HepG2 (cell line): Measurements from ENCODE around the gene TNRC18. TPM values are rescaled to one million over a fixed set of nuclear protein-coding genes. Genes with fewer than 3 reads are reported as not detected.
A peak's percentile ranks its signal among the peaks of the same experiment; 100 is the strongest.

Experiments
- BCL6 ChIP-seq: IDR thresholded peaks from 2 replicates; pipeline ENCODE4 v1.6.1; 2016; ENCODE audit warnings: missing genetic modification reagents, missing compliant biosample characterization
- CENPBD1 ChIP-seq: sonication (generic); formaldehyde crosslinking; IDR thresholded peaks from 2 replicates; pipeline ENCODE4 v1.8.0; 2022; ENCODE audit warnings: missing genetic modification reagents, low read depth, mild to moderate bottlenecking, borderline replicate concordance
- ERF ChIP-seq: IDR thresholded peaks from 2 replicates; pipeline ENCODE4 v1.6.1; 2018; ENCODE audit warnings: missing biosample characterization, missing genetic modification reagents
- FOSL2 ChIP-seq: sonication (generic); formaldehyde crosslinking; IDR thresholded peaks from 2 replicates; pipeline ENCODE4 v1.4.0; 2020; ENCODE audit warnings: missing genetic modification reagents
- HDAC1 ChIP-seq: sonication (generic); formaldehyde crosslinking; IDR thresholded peaks from 2 replicates; pipeline ENCODE4 v1.5.1; 2020; ENCODE audit warnings: mild to moderate bottlenecking, missing genetic modification reagents
- KDM3A ChIP-seq: IDR thresholded peaks from 2 replicates; pipeline ENCODE4 v1.6.1; 2018; ENCODE audit warnings: low read depth, missing compliant biosample characterization
- MATR3 ChIP-seq: sonication (generic); formaldehyde crosslinking; IDR thresholded peaks from 2 replicates; pipeline ENCODE4 v1.4.0; 2020; ENCODE audit warnings: missing genetic modification reagents
- MZF1 ChIP-seq: sonication (generic); formaldehyde crosslinking; IDR thresholded peaks from 2 replicates; pipeline ENCODE4 v1.8.1; 2023; ENCODE audit warnings: mild to moderate bottlenecking, missing genetic modification reagents, borderline replicate concordance
- SMAD3 ChIP-seq: sonication (generic); formaldehyde crosslinking; IDR thresholded peaks from 2 replicates; pipeline ENCODE4 v1.4.0; 2020; ENCODE audit warnings: missing genetic modification reagents
- SOX5 ChIP-seq: IDR thresholded peaks from 2 replicates; pipeline ENCODE4 v1.6.1; 2016; ENCODE audit warnings: borderline replicate concordance
- SPEN ChIP-seq: sonication (generic); formaldehyde crosslinking; IDR thresholded peaks from 2 replicates; pipeline ENCODE4 v1.5.1; 2020; ENCODE audit warnings: low read depth, mild to moderate bottlenecking, missing genetic modification reagents
- TBL1XR1 ChIP-seq: fragments of 150-350 bp; IDR thresholded peaks from 2 replicates; pipeline ENCODE4 v1.6.1; 2014; ENCODE audit warnings: borderline replicate concordance, low read length; ENCODE audit not compliant: partially characterized antibody
- TEAD3 ChIP-seq: optimal IDR thresholded peaks from 2 replicates; pipeline ENCODE3; 2016; ENCODE audit warnings: borderline replicate concordance
- TOPORS ChIP-seq: sonication (generic); formaldehyde crosslinking; IDR thresholded peaks from 2 replicates; pipeline ENCODE4 v1.8.0; 2023; ENCODE audit warnings: mild to moderate bottlenecking, missing genetic modification reagents
- TP53 ChIP-seq: sonication (generic); formaldehyde crosslinking; conservative IDR thresholded peaks from 2 replicates; pipeline ENCODE4 v1.4.0; 2020; ENCODE audit warnings: missing genetic modification reagents
- ZIK1 ChIP-seq: sonication (generic); formaldehyde crosslinking; IDR thresholded peaks from 2 replicates; pipeline ENCODE4 v1.5.0; 2020; ENCODE audit warnings: mild to moderate bottlenecking, low read depth, missing genetic modification reagents, borderline replicate concordance
- ZNF234 ChIP-seq: sonication (generic); formaldehyde crosslinking; conservative IDR thresholded peaks from 2 replicates; pipeline ENCODE4 v1.5.1; 2020; ENCODE audit warnings: mild to moderate bottlenecking, missing genetic modification reagents
- ZNF451 ChIP-seq: sonication (generic); formaldehyde crosslinking; IDR thresholded peaks from 2 replicates; pipeline ENCODE4 v1.5.0; 2020; ENCODE audit warnings: mild to moderate bottlenecking, missing genetic modification reagents
- ZNF530 ChIP-seq: sonication (generic); formaldehyde crosslinking; IDR thresholded peaks from 2 replicates; pipeline ENCODE4 v1.5.0; 2020; ENCODE audit warnings: low read depth, mild to moderate bottlenecking, missing genetic modification reagents
- ZNF709 ChIP-seq: sonication (generic); formaldehyde crosslinking; IDR thresholded peaks from 2 replicates; pipeline ENCODE4 v1.5.0; 2020; ENCODE audit warnings: mild to moderate bottlenecking, missing genetic modification reagents
- ZSCAN25 ChIP-seq: sonication (generic); formaldehyde crosslinking; IDR thresholded peaks from 2 replicates; pipeline ENCODE4 v1.8.0; 2022; ENCODE audit warnings: mild to moderate bottlenecking, missing genetic modification reagents
- ZZZ3 ChIP-seq: sonication (generic); formaldehyde crosslinking; IDR thresholded peaks from 2 replicates; pipeline ENCODE4 v1.4.0; 2020; ENCODE audit warnings: missing genetic modification reagents, mild to moderate bottlenecking, borderline replicate concordance
- polyA plus RNA-seq, 8 experiments: library from polyadenylated mRNA; depleted of rRNA in 3 of 8; stranded (reverse) in 7 of 8; unstranded in 1 of 8; fragments of >200 nt; fragmentation: Illumina TruSeq in 4 of 8; extraction: Trizol in 4 of 8; gene quantifications; 2 replicates each; pipeline versions ENCODE4 v1.2.1 to v1.2.3, GENCODE V29; 2011 to 2016; ENCODE audit warnings: low read depth in 4 of 8, missing spikeins in 1 of 8, mixed read lengths in 1 of 8; ENCODE audit not compliant: insufficient read depth in 1 of 8
- total RNA-seq, 5 experiments: library from RNA; depleted of rRNA; stranded (reverse); fragments of >200 nt; fragmentation: Illumina TruSeq; extraction: Trizol; gene quantifications; 2 replicates each; pipeline ENCODE4 v1.2.3, GENCODE V29; 2016; ENCODE audit warnings: low read depth in 1 of 5
- TF ChIP-seq, protein P1 (sequence below): sonication (generic); formaldehyde crosslinking; conservative IDR thresholded peaks from 2 replicates; pipeline ENCODE4 v1.4.0; 2020; ENCODE audit warnings: mild to moderate bottlenecking, missing genetic modification reagents, moderate library complexity
- TF ChIP-seq, protein P2 (sequence below): sonication (generic); formaldehyde crosslinking; IDR thresholded peaks from 2 replicates; pipeline ENCODE4 v1.4.0; 2020; ENCODE audit warnings: mild to moderate bottlenecking, missing genetic modification reagents
- TF ChIP-seq, protein P3 (sequence below): sonication (generic); formaldehyde crosslinking; IDR thresholded peaks from 2 replicates; pipeline ENCODE4 v1.9.0; 2022; ENCODE audit warnings: low read depth, missing genetic modification reagents

The TNRC18 gene
- total and polyA plus RNA-seq, 2 of the 13 experiments (the other 11 are each of a cell fraction or from before 2014, with no cell fraction given): 11.7 to 17.4 TPM

GRCh38 chr7:5284304-5285281, 139.0 kb downstream of the TNRC18 start (continued):
- TF ChIP-seq, protein P1, sequence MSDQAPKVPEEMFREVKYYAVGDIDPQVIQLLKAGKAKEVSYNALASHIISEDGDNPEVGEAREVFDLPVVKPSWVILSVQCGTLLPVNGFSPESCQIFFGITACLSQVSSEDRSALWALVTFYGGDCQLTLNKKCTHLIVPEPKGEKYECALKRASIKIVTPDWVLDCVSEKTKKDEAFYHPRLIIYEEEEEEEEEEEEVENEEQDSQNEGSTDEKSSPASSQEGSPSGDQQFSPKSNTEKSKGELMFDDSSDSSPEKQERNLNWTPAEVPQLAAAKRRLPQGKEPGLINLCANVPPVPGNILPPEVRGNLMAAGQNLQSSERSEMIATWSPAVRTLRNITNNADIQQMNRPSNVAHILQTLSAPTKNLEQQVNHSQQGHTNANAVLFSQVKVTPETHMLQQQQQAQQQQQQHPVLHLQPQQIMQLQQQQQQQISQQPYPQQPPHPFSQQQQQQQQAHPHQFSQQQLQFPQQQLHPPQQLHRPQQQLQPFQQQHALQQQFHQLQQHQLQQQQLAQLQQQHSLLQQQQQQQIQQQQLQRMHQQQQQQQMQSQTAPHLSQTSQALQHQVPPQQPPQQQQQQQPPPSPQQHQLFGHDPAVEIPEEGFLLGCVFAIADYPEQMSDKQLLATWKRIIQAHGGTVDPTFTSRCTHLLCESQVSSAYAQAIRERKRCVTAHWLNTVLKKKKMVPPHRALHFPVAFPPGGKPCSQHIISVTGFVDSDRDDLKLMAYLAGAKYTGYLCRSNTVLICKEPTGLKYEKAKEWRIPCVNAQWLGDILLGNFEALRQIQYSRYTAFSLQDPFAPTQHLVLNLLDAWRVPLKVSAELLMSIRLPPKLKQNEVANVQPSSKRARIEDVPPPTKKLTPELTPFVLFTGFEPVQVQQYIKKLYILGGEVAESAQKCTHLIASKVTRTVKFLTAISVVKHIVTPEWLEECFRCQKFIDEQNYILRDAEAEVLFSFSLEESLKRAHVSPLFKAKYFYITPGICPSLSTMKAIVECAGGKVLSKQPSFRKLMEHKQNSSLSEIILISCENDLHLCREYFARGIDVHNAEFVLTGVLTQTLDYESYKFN (CRISPR knock-in tag): peak; percentile 97
- TF ChIP-seq SPEN (CRISPR knock-in tag) (peak; percentile 75), ZSCAN25 (no peak; the same call in 1 of the 2 replicates), MATR3 (CRISPR knock-in tag) (no peak), TBL1XR1 (no peak), TEAD3 (peak; percentile 17), BCL6 (CRISPR knock-in tag) (peak; percentile 70), ZIK1 (CRISPR knock-in tag) (no peak), ZNF530 (no peak), MZF1 (CRISPR knock-in tag) (no peak), ERF (CRISPR knock-in tag) (0 out of 2 replicates have a peak, but pooled peaks have one; percentile 26), SOX5 (CRISPR knock-in tag) (peak; percentile 60), KDM3A (CRISPR knock-in tag) (peak; percentile 73; the same call in 1 of the 2 replicates), CENPBD1 (no peak), ZNF451 (no peak), FOSL2 (CRISPR knock-in tag) (peak; percentile 38; the same call in 1 of the 2 replicates), TOPORS (CRISPR knock-in tag) (no peak), HDAC1 (CRISPR knock-in tag) (peak; percentile 90), ZZZ3 (CRISPR knock-in tag) (no peak), TP53 (CRISPR knock-in tag) (no peak), ZNF709 (CRISPR knock-in tag) (no peak), ZNF234 (CRISPR knock-in tag) (no peak; the same call in 1 of the 2 replicates), SMAD3 (CRISPR knock-in tag) (0 out of 2 replicates have a peak, but pooled peaks have one; percentile 10)
- TF ChIP-seq, protein P2, sequence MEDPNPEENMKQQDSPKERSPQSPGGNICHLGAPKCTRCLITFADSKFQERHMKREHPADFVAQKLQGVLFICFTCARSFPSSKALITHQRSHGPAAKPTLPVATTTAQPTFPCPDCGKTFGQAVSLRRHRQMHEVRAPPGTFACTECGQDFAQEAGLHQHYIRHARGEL (CRISPR knock-in tag): no peak
- TF ChIP-seq, protein P3, sequence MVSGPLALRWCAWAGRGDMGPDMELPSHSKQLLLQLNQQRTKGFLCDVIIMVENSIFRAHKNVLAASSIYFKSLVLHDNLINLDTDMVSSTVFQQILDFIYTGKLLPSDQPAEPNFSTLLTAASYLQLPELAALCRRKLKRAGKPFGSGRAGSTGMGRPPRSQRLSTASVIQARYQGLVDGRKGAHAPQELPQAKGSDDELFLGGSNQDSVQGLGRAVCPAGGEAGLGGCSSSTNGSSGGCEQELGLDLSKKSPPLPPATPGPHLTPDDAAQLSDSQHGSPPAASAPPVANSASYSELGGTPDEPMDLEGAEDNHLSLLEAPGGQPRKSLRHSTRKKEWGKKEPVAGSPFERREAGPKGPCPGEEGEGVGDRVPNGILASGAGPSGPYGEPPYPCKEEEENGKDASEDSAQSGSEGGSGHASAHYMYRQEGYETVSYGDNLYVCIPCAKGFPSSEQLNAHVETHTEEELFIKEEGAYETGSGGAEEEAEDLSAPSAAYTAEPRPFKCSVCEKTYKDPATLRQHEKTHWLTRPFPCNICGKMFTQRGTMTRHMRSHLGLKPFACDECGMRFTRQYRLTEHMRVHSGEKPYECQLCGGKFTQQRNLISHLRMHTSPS (CRISPR knock-in tag): peak; percentile 96
